Thyroid gland (tissue), 4 donors: ENCODE results near the gene L3MBTL2.

Experiments
- POLR2A ChIP-seq, 2 donors: fragments of 450-650 bp; IDR thresholded peaks; one replicate each; pipeline ENCODE4 v1.6.1; 2017; ENCODE audit warnings: antibody characterized with exemption in 2 of 2, mild to moderate bottlenecking in 2 of 2, moderate library complexity in 1 of 2
- TF ChIP-seq, protein P1 (sequence below), 6 experiments: fragments of 200-600 bp in 3 of 6; fragments of 450-650 bp in 3 of 6; sonication (generic) in 3 of 6; IDR thresholded peaks; one replicate each; pipeline ENCODE4 v1.5.1; 2016 to 2019; ENCODE audit warnings: antibody characterized with exemption in 6 of 6, mild to moderate bottlenecking in 2 of 6, inconsistent platforms in 1 of 6, moderate library complexity in 1 of 6

DNA sequence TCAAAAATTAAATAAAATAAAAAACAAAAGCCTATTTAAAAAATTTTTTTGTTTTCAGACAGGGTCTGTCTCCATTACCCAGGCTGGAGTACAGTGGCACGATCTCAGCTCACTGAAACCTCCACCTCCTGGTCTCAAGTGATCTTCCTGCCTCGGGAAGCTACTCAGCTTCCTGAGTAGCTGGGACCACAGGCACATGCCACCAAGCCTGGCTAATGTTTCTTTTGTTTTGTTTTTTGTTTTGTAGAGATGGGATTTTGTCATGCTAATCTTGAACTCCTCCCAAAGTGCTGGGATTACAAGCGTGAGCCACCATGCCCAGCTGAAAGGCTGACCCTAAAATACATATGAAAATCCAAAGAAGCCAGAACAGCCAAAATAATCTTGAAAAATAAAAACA lies 20.4 kb upstream of the L3MBTL2 start:
- TF ChIP-seq, protein P1, sequence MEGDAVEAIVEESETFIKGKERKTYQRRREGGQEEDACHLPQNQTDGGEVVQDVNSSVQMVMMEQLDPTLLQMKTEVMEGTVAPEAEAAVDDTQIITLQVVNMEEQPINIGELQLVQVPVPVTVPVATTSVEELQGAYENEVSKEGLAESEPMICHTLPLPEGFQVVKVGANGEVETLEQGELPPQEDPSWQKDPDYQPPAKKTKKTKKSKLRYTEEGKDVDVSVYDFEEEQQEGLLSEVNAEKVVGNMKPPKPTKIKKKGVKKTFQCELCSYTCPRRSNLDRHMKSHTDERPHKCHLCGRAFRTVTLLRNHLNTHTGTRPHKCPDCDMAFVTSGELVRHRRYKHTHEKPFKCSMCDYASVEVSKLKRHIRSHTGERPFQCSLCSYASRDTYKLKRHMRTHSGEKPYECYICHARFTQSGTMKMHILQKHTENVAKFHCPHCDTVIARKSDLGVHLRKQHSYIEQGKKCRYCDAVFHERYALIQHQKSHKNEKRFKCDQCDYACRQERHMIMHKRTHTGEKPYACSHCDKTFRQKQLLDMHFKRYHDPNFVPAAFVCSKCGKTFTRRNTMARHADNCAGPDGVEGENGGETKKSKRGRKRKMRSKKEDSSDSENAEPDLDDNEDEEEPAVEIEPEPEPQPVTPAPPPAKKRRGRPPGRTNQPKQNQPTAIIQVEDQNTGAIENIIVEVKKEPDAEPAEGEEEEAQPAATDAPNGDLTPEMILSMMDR (IDR thresholded peaks at IDR 0.05), result no peak
- no peak for TF ChIP-seq POLR2A (IDR thresholded peaks at IDR 0.05)
